Breast epithelium (tissue), 3 donors: ENCODE measurements around the gene ZNF691.

Experiments
- CTCF ChIP-seq, 3 donors: fragments of 450-650 bp; IDR thresholded peaks; one replicate each; pipeline ENCODE4 v1.5.1; 2016 to 2017; ENCODE audit warnings: antibody characterized with exemption in 3 of 3, mild to moderate bottlenecking in 3 of 3, moderate library complexity in 3 of 3
- POLR2A ChIP-seq: fragments of 450-650 bp; IDR thresholded peaks from one replicate; pipeline ENCODE4 v1.6.1; 2016; ENCODE audit warnings: antibody characterized with exemption, mild to moderate bottlenecking, moderate library complexity
- POLR2AphosphoS5 ChIP-seq, 3 donors: sonication (generic); formaldehyde crosslinking; IDR thresholded peaks; one replicate each; pipeline ENCODE4 v1.6.1; 2017; ENCODE audit warnings: antibody characterized with exemption in 3 of 3

DNA sequence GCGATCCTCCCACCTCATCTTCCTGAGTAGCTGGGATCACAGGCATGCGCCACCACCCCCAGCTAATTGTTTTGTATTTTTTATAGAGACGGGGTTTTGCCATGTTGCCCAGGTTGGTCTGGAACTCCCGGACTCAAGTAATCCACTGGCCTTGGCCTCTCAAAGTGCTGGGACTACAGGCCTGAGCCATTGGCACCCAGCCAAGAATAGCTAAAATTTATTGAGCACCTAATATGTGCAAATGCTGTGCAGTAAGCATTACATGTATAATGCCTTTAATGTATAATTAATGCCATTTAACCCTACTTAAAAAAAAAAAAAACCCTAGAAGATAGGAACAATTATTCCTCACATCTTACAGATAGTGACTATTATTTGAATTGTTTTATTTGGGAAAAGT, 42.9 kb downstream of the ZNF691 start:
- TF ChIP-seq CTCF (IDR thresholded peaks at IDR 0.05) (no peak), POLR2A (no peak), POLR2AphosphoS5 (IDR thresholded peaks at IDR 0.05) (no peak)
